ENCODE data around the gene SRRT. TPM values are rescaled to one million over a fixed set of nuclear protein-coding genes. Genes with fewer than 3 reads are reported as not detected.
A peak's percentile ranks its signal among the peaks of the same experiment; 100 is the strongest.

Gene SRRT
- total and polyA plus RNA-seq, 2 donors (not counting 3 experiments of a cell fraction or from before 2014, with no cell fraction given): 58.6 to 199 TPM

GRCh38 chr7:100866729-100867039, 8.2 kb upstream of the SRRT start:
- dilution Hi-C loops (cut with MboI; ENCODE audit: extremely low pct_ligation_motif_present, low sequenced_read_pairs): no loop called here
- BruUV-seq (replicated peaks): no TSS peak
- CTCF ChIA-PET: interaction anchor here (0.7 to 1.0 kb wide), 2 partner anchors 14 to 161 kb away, joined by 3 to 5 read pairs; partner anchors contain the start of genes POP7 and SLC12A9

More at GRCh38 chr7:100866729-100867039, 8.2 kb upstream of the SRRT start:
- H3K4me1 ChIP-seq (ENCODE audit: control insufficient read depth, extremely low read depth, insufficient read depth, low read length): peaks cover 36% of the 10 kb centered on the region
- no peaks in the 10 kb centered on the region for H4K20me1 ChIP-seq (replicated peaks; ENCODE audit: control insufficient read depth, extremely low read depth, insufficient read depth, low read length)
- POLR2A ChIA-PET: interaction anchor here (0.7 to 1.0 kb wide), 2 partner anchors 8 to 21 kb away, joined by 3 to 4 read pairs; partner anchors contain the start of gene SRRT
- no peaks in the 10 kb centered on the region for H3K9me1 ChIP-seq (replicated peaks; ENCODE audit: control insufficient read depth, extremely low read depth, insufficient read depth, low read length)
- intact Hi-C loops (cut with micrococcal nuclease): loop anchor here (1.0 to 10.0 kb wide), 4 partner anchors 9 to 282 kb away; partner anchors contain the start of genes FBXO24, LRCH4 and SRRT
- no peaks in the 10 kb centered on the region for H3K9me3 ChIP-seq (replicated peaks; ENCODE audit: control insufficient read depth, insufficient read depth, low read length)
- TF ChIP-seq POLR2AphosphoS5 (IDR thresholded peaks at IDR 0.05; ENCODE audit: insufficient read depth, low read depth, low read length): no peak
- TF ChIP-seq JUN (IDR thresholded peaks at IDR 0.05; ENCODE audit: borderline replicate concordance, insufficient read depth, insufficient read length, low read depth): no peak
- TF ChIP-seq POLR2A (IDR thresholded peaks at IDR 0.05; ENCODE audit: low read depth, low read length): no peak
- no peak for TF ChIP-seq MYC (IDR thresholded peaks at IDR 0.05; ENCODE audit: low read depth, low read length)
- no peak for TF ChIP-seq MAX (IDR thresholded peaks at IDR 0.05; ENCODE audit: insufficient read depth, insufficient read length)
- TF ChIP-seq GATA2 (IDR thresholded peaks at IDR 0.05; ENCODE audit: insufficient read depth, insufficient read length, low read depth, low read length): no peak
- TF ChIP-seq FOS (IDR thresholded peaks at IDR 0.05; ENCODE audit: borderline replicate concordance, insufficient read depth, low read length): no peak
- TF ChIP-seq, protein P1, sequence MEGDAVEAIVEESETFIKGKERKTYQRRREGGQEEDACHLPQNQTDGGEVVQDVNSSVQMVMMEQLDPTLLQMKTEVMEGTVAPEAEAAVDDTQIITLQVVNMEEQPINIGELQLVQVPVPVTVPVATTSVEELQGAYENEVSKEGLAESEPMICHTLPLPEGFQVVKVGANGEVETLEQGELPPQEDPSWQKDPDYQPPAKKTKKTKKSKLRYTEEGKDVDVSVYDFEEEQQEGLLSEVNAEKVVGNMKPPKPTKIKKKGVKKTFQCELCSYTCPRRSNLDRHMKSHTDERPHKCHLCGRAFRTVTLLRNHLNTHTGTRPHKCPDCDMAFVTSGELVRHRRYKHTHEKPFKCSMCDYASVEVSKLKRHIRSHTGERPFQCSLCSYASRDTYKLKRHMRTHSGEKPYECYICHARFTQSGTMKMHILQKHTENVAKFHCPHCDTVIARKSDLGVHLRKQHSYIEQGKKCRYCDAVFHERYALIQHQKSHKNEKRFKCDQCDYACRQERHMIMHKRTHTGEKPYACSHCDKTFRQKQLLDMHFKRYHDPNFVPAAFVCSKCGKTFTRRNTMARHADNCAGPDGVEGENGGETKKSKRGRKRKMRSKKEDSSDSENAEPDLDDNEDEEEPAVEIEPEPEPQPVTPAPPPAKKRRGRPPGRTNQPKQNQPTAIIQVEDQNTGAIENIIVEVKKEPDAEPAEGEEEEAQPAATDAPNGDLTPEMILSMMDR (IDR thresholded peaks at IDR 0.05; ENCODE audit: extremely low read depth in 1 of 2, insufficient read depth in 1 of 2, low read depth in 1 of 2, low read length in 2 of 2): no peak
- TF ChIP-seq EZH2 (IDR thresholded peaks at IDR 0.05; ENCODE audit: borderline replicate concordance, low read depth, low read length, severe bottlenecking): no peak
- peak overlapping the region; percentile 50 for H2AFZ ChIP-seq (ENCODE audit: low read depth, low read length)
- H3K4me3 ChIP-seq (replicated peaks in 1 of 3; ENCODE audit: insufficient read depth in 1 of 3, low read depth in 1 of 3, low read length in 3 of 3): peak overlapping the region in 1 of 3 experiments; percentile 87
- peak overlapping the region; percentile 86 for H3K4me2 ChIP-seq (ENCODE audit: insufficient read depth, low read length)
- DNase-seq (ENCODE audit: low read depth, low spot score): no peak
- H3K9ac ChIP-seq (replicated peaks; ENCODE audit: extremely low read depth, insufficient read depth, low read length): peak overlapping the region; percentile 98
- H3K27me3 ChIP-seq (ENCODE audit: control insufficient read depth in 2 of 2, insufficient read depth in 2 of 2, low read length in 2 of 2): no peaks in the 10 kb centered on the region
- peak overlapping the region; percentile 90 for H3K27ac ChIP-seq (ENCODE audit: insufficient read depth, low read depth, low read length)
- FAIRE-seq: no peak
- peaks cover 4 to 16% of the 10 kb centered on the region in 2 experiments for H3K36me3 ChIP-seq (ENCODE audit: control insufficient read depth in 2 of 2, extremely low read depth in 1 of 2, insufficient read depth in 2 of 2, low read length in 2 of 2)
- peaks cover 25% of the 10 kb centered on the region for H3K79me2 ChIP-seq (ENCODE audit: control insufficient read depth, insufficient read depth, low read length)
